ENCODE results near the gene SEMA5A. TPM values are rescaled to one million over a fixed set of nuclear protein-coding genes. Genes with fewer than 3 reads are reported as not detected.

SEMA5A gene
- total and polyA plus RNA-seq, 2 of the 13 experiments (the other 11 are each of a cell fraction or from before 2014, with no cell fraction given): 0.01 TPM; not detected in 1

GRCh38 chr5:9042241-9042640 is 503.6 kb downstream of the SEMA5A start:
- Histone ChIP-seq H3K9me3 (ENCODE audit: low read length) (peaks cover 95% of the 10 kb centered on the region), H4K20me1 (ENCODE audit: insufficient read depth, low read length) (no peaks in the 10 kb centered on the region), H3K36me3 (replicated peaks in 1 of 2; ENCODE audit: control insufficient read depth in 1 of 2, insufficient read depth in 2 of 2, low read length in 2 of 2) (no peaks in the 10 kb centered on the region), H3K4me1 (ENCODE audit: insufficient read depth, low read length) (no peaks in the 10 kb centered on the region), H3K9ac (ENCODE audit: insufficient read depth, low read depth, low read length) (no peak overlapping the region), H3K27me3 (ENCODE audit: control insufficient read depth in 1 of 2, insufficient read depth in 2 of 2, low read length in 2 of 2) (no peaks in the 10 kb centered on the region), H3K27ac (ENCODE audit: extremely low read length, insufficient read depth, low read length) (no peak overlapping the region), H2AFZ (ENCODE audit: low read length) (no peak overlapping the region), H3K4me3 (replicated peaks in 1 of 3; ENCODE audit: insufficient read depth in 1 of 3, low read depth in 2 of 3, low read length in 3 of 3) (no peak overlapping the region), H3K79me2 (ENCODE audit: insufficient read depth, low read length) (no peaks in the 10 kb centered on the region), H3K4me2 (ENCODE audit: low read depth, low read length) (no peak overlapping the region)
- TF ChIP-seq GZF1 (CRISPR knock-in tag; IDR thresholded peaks at IDR 0.05): no peak
- no peak for TF ChIP-seq ZNF562 (CRISPR knock-in tag; IDR thresholded peaks at IDR 0.05; ENCODE audit: borderline replicate concordance)
- TF ChIP-seq ARID2 (CRISPR knock-in tag; IDR thresholded peaks at IDR 0.05; ENCODE audit: borderline replicate concordance): no peak
- no peak for TF ChIP-seq SALL1 (CRISPR knock-in tag; IDR thresholded peaks at IDR 0.05)
- no peak for TF ChIP-seq ZNF326 (CRISPR knock-in tag; IDR thresholded peaks at IDR 0.05; ENCODE audit: borderline replicate concordance)
- no peak for TF ChIP-seq JUN (CRISPR knock-in tag; IDR thresholded peaks at IDR 0.05)
- TF ChIP-seq, protein P1, sequence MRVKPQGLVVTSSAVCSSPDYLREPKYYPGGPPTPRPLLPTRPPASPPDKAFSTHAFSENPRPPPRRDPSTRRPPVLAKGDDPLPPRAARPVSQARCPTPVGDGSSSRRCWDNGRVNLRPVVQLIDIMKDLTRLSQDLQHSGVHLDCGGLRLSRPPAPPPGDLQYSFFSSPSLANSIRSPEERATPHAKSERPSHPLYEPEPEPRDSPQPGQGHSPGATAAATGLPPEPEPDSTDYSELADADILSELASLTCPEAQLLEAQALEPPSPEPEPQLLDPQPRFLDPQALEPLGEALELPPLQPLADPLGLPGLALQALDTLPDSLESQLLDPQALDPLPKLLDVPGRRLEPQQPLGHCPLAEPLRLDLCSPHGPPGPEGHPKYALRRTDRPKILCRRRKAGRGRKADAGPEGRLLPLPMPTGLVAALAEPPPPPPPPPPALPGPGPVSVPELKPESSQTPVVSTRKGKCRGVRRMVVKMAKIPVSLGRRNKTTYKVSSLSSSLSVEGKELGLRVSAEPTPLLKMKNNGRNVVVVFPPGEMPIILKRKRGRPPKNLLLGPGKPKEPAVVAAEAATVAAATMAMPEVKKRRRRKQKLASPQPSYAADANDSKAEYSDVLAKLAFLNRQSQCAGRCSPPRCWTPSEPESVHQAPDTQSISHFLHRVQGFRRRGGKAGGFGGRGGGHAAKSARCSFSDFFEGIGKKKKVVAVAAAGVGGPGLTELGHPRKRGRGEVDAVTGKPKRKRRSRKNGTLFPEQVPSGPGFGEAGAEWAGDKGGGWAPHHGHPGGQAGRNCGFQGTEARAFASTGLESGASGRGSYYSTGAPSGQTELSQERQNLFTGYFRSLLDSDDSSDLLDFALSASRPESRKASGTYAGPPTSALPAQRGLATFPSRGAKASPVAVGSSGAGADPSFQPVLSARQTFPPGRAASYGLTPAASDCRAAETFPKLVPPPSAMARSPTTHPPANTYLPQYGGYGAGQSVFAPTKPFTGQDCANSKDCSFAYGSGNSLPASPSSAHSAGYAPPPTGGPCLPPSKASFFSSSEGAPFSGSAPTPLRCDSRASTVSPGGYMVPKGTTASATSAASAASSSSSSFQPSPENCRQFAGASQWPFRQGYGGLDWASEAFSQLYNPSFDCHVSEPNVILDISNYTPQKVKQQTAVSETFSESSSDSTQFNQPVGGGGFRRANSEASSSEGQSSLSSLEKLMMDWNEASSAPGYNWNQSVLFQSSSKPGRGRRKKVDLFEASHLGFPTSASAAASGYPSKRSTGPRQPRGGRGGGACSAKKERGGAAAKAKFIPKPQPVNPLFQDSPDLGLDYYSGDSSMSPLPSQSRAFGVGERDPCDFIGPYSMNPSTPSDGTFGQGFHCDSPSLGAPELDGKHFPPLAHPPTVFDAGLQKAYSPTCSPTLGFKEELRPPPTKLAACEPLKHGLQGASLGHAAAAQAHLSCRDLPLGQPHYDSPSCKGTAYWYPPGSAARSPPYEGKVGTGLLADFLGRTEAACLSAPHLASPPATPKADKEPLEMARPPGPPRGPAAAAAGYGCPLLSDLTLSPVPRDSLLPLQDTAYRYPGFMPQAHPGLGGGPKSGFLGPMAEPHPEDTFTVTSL (CRISPR knock-in tag; IDR thresholded peaks at IDR 0.05; ENCODE audit: borderline replicate concordance): no peak
- no peak for TF ChIP-seq AHR (CRISPR knock-in tag; IDR thresholded peaks at IDR 0.05)
- TF ChIP-seq ZNF33B (CRISPR knock-in tag; IDR thresholded peaks at IDR 0.05): no peak
- TF ChIP-seq, protein P2, sequence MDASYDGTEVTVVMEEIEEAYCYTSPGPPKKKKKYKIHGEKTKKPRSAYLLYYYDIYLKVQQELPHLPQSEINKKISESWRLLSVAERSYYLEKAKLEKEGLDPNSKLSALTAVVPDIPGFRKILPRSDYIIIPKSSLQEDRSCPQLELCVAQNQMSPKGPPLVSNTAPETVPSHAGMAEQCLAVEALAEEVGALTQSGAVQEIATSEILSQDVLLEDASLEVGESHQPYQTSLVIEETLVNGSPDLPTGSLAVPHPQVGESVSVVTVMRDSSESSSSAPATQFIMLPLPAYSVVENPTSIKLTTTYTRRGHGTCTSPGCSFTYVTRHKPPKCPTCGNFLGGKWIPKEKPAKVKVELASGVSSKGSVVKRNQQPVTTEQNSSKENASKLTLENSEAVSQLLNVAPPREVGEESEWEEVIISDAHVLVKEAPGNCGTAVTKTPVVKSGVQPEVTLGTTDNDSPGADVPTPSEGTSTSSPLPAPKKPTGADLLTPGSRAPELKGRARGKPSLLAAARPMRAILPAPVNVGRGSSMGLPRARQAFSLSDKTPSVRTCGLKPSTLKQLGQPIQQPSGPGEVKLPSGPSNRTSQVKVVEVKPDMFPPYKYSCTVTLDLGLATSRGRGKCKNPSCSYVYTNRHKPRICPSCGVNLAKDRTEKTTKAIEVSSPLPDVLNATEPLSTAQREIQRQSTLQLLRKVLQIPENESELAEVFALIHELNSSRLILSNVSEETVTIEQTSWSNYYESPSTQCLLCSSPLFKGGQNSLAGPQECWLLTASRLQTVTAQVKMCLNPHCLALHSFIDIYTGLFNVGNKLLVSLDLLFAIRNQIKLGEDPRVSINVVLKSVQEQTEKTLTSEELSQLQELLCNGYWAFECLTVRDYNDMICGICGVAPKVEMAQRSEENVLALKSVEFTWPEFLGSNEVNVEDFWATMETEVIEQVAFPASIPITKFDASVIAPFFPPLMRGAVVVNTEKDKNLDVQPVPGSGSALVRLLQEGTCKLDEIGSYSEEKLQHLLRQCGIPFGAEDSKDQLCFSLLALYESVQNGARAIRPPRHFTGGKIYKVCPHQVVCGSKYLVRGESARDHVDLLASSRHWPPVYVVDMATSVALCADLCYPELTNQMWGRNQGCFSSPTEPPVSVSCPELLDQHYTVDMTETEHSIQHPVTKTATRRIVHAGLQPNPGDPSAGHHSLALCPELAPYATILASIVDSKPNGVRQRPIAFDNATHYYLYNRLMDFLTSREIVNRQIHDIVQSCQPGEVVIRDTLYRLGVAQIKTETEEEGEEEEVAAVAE (CRISPR knock-in tag; IDR thresholded peaks at IDR 0.05; ENCODE audit: borderline replicate concordance): no peak
- no peak for TF ChIP-seq ZNF296 (CRISPR knock-in tag; conservative IDR thresholded peaks at IDR 0.05)
- no peak for TF ChIP-seq NONO (IDR thresholded peaks at IDR 0.05)
- TF ChIP-seq NONO (CRISPR knock-in tag; conservative IDR thresholded peaks at IDR 0.05): no peak
- TF ChIP-seq ZFP82 (CRISPR knock-in tag; IDR thresholded peaks at IDR 0.05; ENCODE audit: borderline replicate concordance): no peak
- TF ChIP-seq ZSCAN20 (CRISPR knock-in tag; IDR thresholded peaks at IDR 0.05; ENCODE audit: borderline replicate concordance): no peak
- no peak for TF ChIP-seq KLF12 (CRISPR knock-in tag; IDR thresholded peaks at IDR 0.05; ENCODE audit: borderline replicate concordance)
- TF ChIP-seq MBD4 (IDR thresholded peaks at IDR 0.05; ENCODE audit: borderline replicate concordance, low read length): no peak
- no peak for TF ChIP-seq ETV5 (CRISPR knock-in tag; IDR thresholded peaks at IDR 0.05; ENCODE audit: borderline replicate concordance)
- intact Hi-C loops (cut with micrococcal nuclease; ENCODE audit: unreplicated experiment): no loop called here
- in situ Hi-C loops (cut with HindIII; ENCODE audit: extremely low pct_ligation_motif_present, low pct_unique_long_range_greater_than_20kb): no loop called here
- no CpG with 5 or more reads among the region's 1 CpG for WGBS (ENCODE audit: low lambda C conversion rate)
- ATAC-seq (no peak), FAIRE-seq (no peak), DNase-seq (ENCODE audit: low spot score) (no peak)
- no TSS peak for BruUV-seq (replicated peaks)
- ChIA-PET CTCF (ENCODE audit: low intra/inter-chr PET ratio, low total read pairs) (no interaction called here), POLR2A (no interaction called here)
